ENCODE results near the gene CRYAB.

CRYAB gene, protein sequence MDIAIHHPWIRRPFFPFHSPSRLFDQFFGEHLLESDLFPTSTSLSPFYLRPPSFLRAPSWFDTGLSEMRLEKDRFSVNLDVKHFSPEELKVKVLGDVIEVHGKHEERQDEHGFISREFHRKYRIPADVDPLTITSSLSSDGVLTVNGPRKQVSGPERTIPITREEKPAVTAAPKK

DNA sequence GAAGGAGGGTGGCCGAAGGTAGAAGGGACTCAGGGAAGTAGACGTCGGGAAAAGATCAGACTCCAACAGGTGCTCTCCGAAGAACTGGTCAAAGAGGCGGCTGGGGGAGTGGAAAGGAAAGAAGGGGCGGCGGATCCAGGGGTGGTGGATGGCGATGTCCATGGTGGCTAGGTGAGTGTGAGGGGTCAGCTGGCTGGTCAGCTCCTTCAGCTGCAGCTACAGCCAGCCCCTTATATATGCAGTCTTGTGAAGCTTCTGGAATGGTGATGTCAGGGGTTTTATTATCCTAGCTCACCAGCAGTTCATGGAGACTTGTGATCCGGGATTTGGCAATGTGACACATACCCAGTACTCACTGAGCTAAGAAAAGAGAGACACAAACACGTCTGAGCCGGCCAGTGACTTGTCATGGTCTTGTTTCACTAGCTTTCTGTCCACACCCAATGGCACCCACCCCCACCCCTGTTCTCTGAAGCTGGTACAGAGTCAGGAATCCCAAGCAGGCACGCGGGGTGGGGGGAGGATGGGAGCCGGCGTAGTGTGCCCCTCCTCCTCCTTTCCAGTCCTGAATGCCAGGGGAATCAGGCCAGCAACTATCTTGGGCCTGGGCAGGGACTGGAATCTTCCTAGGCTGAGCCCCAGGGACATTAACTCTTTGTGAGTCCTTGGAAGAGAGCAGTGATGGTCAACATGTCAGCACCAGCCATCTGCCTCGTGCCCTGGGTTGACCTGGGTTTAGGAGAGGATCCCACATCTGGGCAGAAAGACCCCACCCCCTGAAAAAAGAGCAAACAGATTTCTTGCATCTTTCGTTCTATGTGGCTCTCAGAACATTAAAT, at the start of gene CRYAB:
TSS of gene CRYAB (minus strand) at position 208 of the 839 bp plus-strand sequence. CDS start at position 162, 46 bp downstream.
- no peak within 1 kb of the TSS for H3K27ac ChIP-seq (ENCODE audit: low read length)
- H3K27me3 ChIP-seq (ENCODE audit: low read depth, low read length): peaks cover 26% of the 10 kb centered on the region
- H2AFZ ChIP-seq (ENCODE audit: low read depth, low read length): no peak within 1 kb of the TSS
- H3K9me3 ChIP-seq (ENCODE audit: insufficient read depth, low read length): no peaks in the 10 kb centered on the region
- H3K79me2 ChIP-seq (ENCODE audit: low read length): no peaks in the 10 kb centered on the region
- no peak within 1 kb of the TSS for H3K4me3 ChIP-seq (ENCODE audit: low read length)
- H3K4me2 ChIP-seq (ENCODE audit: low read length): no peak within 1 kb of the TSS
- no peak within 1 kb of the TSS for H3K9ac ChIP-seq (ENCODE audit: low read length)
- no peaks in the 10 kb centered on the region for H4K20me1 ChIP-seq (ENCODE audit: insufficient read depth, low read length)
- no peaks in the 10 kb centered on the region for H3K4me1 ChIP-seq (ENCODE audit: low read length)
- TF ChIP-seq, protein P1, sequence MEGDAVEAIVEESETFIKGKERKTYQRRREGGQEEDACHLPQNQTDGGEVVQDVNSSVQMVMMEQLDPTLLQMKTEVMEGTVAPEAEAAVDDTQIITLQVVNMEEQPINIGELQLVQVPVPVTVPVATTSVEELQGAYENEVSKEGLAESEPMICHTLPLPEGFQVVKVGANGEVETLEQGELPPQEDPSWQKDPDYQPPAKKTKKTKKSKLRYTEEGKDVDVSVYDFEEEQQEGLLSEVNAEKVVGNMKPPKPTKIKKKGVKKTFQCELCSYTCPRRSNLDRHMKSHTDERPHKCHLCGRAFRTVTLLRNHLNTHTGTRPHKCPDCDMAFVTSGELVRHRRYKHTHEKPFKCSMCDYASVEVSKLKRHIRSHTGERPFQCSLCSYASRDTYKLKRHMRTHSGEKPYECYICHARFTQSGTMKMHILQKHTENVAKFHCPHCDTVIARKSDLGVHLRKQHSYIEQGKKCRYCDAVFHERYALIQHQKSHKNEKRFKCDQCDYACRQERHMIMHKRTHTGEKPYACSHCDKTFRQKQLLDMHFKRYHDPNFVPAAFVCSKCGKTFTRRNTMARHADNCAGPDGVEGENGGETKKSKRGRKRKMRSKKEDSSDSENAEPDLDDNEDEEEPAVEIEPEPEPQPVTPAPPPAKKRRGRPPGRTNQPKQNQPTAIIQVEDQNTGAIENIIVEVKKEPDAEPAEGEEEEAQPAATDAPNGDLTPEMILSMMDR (IDR thresholded peaks at IDR 0.05; ENCODE audit: low read depth, low read length): no peak
- no peak for TF ChIP-seq EZH2phosphoT487 (IDR thresholded peaks at IDR 0.05; ENCODE audit: low read depth)
- no peaks in the 10 kb centered on the region for H3K36me3 ChIP-seq (replicated peaks; ENCODE audit: low read depth, low read length)

DNA sequence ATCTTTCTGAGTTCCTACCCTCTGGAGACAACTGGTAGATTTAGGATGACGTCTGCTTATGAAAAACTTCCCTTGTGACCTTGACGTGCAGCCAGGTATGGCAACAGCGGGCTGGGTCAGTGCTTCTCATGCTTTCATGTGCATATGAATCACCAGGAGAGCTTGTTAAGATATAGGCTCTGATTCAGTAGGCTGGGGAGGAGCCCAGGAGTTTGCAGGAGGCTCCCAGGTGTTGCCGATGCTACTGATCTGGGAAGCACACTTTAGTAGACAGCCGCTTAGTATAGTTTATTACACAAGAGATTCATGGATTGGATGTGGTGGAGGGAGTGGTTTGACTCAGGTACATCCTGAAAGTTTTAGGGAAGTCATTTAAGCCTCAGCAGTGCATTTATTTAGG, 49.3 kb upstream of the CRYAB start:
- Histone ChIP-seq H3K4me3 (ENCODE audit: low read length) (no peak overlapping the region), H3K27ac (ENCODE audit: low read length) (no peak overlapping the region), H3K9ac (ENCODE audit: low read length) (no peak overlapping the region)

DNA sequence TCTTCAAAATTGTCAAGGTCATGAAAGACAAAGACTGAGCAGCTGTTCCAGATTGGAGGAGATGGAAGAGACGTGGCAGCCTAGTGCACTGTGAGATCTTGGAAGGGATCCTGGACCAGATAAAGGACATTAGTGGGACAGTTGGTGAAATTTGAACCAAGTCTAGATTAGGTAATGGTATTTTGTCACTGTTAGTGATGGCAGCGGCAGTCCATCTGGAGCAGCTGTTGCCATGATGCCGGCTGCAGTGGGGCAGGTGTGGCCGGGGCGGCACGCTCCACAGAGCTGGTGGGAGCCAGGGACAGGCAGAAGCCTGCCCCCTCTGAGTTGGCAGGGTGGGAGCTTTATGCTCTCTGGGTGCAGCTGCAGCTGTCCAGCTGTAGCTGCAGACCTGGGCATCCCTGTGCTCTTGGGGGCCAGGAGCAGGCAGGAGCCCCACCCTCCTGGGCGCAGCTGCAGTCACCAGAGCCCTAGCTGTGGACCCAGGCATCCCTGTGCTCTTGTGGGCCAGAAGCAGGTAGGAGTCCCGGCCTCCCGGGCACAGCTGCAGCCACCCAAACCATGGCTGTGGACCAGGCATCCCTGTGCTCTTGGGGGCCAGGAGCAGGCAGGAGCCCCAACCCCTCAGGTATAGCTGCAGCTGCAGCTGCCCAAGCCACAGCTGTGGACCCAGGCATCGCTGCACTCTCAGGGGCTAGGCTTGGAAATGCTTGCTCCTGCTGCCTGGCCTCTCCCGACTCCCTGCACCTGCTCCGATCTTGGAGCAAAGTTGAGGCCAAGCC, 46.3 kb upstream of the CRYAB start:
- Histone ChIP-seq H3K27me3 (ENCODE audit: low read depth, low read length) (no peaks in the 10 kb centered on the region), H3K4me2 (ENCODE audit: low read length) (no peak overlapping the region), H4K20me1 (ENCODE audit: insufficient read depth, low read length) (no peaks in the 10 kb centered on the region), H3K4me1 (ENCODE audit: low read length) (peaks cover 7% of the 10 kb centered on the region; the same call in 1 of the 2 replicates), H3K27ac (ENCODE audit: low read length) (no peak overlapping the region), H3K9me3 (ENCODE audit: insufficient read depth, low read length) (no peaks in the 10 kb centered on the region), H3K79me2 (ENCODE audit: low read length) (no peaks in the 10 kb centered on the region), H2AFZ (ENCODE audit: low read depth, low read length) (no peak overlapping the region), H3K9ac (ENCODE audit: low read length) (no peak overlapping the region), H3K4me3 (ENCODE audit: low read length) (no peak overlapping the region), H3K36me3 (replicated peaks; ENCODE audit: low read depth, low read length) (no peaks in the 10 kb centered on the region)
- TF ChIP-seq, protein P1 (IDR thresholded peaks at IDR 0.05; ENCODE audit: low read depth, low read length): no peak
- TF ChIP-seq EZH2phosphoT487 (IDR thresholded peaks at IDR 0.05; ENCODE audit: low read depth): no peak

More for the DNA sequence above, 49.3 kb upstream of the CRYAB start:
- Histone ChIP-seq H3K4me1 (ENCODE audit: low read length) (no peaks in the 10 kb centered on the region), H3K27me3 (ENCODE audit: low read depth, low read length) (no peaks in the 10 kb centered on the region), H3K36me3 (replicated peaks; ENCODE audit: low read depth, low read length) (no peaks in the 10 kb centered on the region), H3K4me2 (ENCODE audit: low read length) (no peak overlapping the region), H2AFZ (ENCODE audit: low read depth, low read length) (no peak overlapping the region), H4K20me1 (ENCODE audit: insufficient read depth, low read length) (no peaks in the 10 kb centered on the region), H3K9me3 (ENCODE audit: insufficient read depth, low read length) (no peaks in the 10 kb centered on the region), H3K79me2 (ENCODE audit: low read length) (no peaks in the 10 kb centered on the region)
- TF ChIP-seq EZH2phosphoT487 (IDR thresholded peaks at IDR 0.05; ENCODE audit: low read depth): no peak

DNA sequence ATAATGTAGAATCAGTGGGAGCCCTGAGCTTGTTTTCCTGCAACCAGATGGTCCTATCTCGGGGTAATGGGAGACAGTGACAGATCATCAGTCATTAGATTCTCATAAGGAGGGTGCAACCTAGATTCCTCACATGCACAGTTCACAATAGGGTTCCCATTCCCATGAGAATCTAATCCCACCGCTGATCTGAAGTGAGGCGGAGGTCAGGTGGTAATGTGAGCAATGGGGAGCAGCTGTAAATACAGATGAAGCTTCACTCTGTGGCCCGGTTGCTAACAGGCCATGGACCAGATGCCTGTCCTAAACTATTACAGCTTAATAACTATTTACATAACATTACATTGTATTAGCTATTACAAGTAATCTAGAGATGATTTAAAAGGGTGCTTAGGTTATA, 42.6 kb upstream of the CRYAB start:
- no peak overlapping the region for H3K4me3 ChIP-seq (ENCODE audit: low read length)
- H3K27ac ChIP-seq (ENCODE audit: low read length): no peak overlapping the region
- H3K79me2 ChIP-seq (ENCODE audit: low read length): no peaks in the 10 kb centered on the region
- H3K9me3 ChIP-seq (ENCODE audit: insufficient read depth, low read length): no peaks in the 10 kb centered on the region
- no peak overlapping the region for H3K4me2 ChIP-seq (ENCODE audit: low read length)
- TF ChIP-seq EZH2phosphoT487 (IDR thresholded peaks at IDR 0.05; ENCODE audit: low read depth): no peak
- TF ChIP-seq, protein P1 (IDR thresholded peaks at IDR 0.05; ENCODE audit: low read depth, low read length): no peak
- no peaks in the 10 kb centered on the region for H4K20me1 ChIP-seq (ENCODE audit: insufficient read depth, low read length)
- H3K4me1 ChIP-seq (ENCODE audit: low read length): peaks cover 14% of the 10 kb centered on the region
- peaks cover 5% of the 10 kb centered on the region for H3K36me3 ChIP-seq (replicated peaks; ENCODE audit: low read depth, low read length)
- no peak overlapping the region for H3K9ac ChIP-seq (ENCODE audit: low read length)
- no peak overlapping the region for H2AFZ ChIP-seq (ENCODE audit: low read depth, low read length)
- H3K27me3 ChIP-seq (ENCODE audit: low read depth, low read length): no peaks in the 10 kb centered on the region

Data from OCI-LY3 (cell line).